HG03108 (cell line): ENCODE data around the gene MFAP5.
"Not testable (repeated sequence)": the region's sequence is repeated elsewhere in the genome, so short reads cannot be mapped to it uniquely, and the experiment has no call there.

Source experiments
- ATAC-seq: cut with Tn5 transposase; IDR thresholded peaks from one replicate; pipeline ENCODE4 v1.9.1; 2021; ENCODE audit warnings: moderate library complexity; ENCODE audit not compliant: unreplicated experiment

MFAP5 gene

DNA sequence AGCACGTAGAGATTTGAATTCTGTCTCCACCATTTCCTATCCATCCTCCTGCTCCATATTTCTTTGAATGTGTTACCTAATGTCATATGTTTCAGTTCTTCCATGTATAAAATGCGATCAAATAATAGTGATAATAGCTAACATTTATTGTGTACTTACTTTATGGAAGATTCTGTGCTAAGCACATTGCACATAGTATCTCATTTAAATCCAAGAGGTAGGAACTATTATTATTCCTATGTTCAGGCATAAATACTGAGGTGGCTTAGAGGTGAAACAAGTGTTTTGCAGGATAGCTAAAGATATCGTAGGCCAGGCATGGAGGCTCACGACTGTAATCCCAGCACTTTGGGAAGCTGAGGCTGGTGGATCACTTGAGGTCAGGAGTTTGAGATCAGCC is 32.5 kb downstream of the MFAP5 start:
- ATAC-seq: no peak

DNA sequence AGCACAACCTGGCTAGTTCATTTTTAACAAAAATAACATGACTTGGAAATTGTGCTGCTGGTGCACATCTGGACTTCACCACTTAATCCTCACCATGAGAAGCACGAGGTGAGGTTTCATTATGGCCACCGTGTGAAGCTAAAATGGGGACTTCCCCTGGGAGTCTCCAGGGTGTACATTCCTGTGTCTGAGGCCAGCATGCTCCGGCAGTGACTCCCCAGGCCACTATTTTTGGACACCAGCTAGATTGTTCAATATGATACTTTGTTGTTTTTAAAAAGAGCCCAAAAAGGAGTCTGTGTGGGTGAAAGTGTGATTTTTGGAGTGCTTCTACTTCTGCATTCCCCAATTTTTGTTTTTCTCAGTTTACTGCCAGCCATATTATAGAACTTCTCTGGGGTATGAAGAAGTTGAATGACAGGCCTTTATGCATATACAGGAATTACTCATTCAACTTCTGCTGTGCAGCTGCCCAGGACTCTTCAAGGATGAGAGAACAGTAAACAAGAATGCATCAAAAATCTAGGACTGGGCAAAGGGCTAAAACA is 33.1 kb downstream of the MFAP5 start:
- peak; percentile 93 for ATAC-seq

- ATAC-seq: no peak
These were observed 33.9 kb downstream of the MFAP5 start for GRCh38 chr12:8628731-8629130.

GRCh38 chr12:8624750-8625149 is 37.9 kb downstream of the MFAP5 start:
- not testable (repeated sequence) for ATAC-seq

- ATAC-seq: no peak
These were observed 40.0 kb downstream of the MFAP5 start for GRCh38 chr12:8622646-8623045.

- ATAC-seq: no peak
These were observed 47.4 kb downstream of the MFAP5 start for GRCh38 chr12:8615206-8615605.

- ATAC-seq: not testable (repeated sequence)
These were observed 48.7 kb downstream of the MFAP5 start for GRCh38 chr12:8613881-8614280.

DNA sequence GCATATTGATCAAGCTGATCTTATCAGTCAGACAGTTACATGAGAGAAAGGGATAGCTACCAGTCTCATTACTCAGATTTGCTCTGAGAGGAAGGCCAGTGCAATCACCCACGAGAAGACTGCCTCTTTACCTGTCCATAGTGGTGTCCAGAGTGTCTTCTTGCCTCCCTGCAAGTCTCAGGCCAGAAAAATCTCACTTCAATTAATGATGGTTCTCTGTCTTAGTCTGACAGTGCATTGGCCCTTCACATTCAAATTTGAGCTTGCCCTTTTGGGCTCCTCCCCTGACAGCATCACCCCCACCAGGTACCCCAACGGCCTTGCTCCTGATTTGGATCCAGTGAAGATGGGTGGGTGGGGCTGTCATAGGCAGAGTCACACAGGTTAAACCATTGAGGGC is 50.0 kb downstream of the MFAP5 start, which contains the start of gene AICDA:
Gene AICDA, minus strand, starts transcription at position 231 of the 400 bp plus-strand sequence. Its CDS starts 92 bp downstream, at position 139.
- ATAC-seq: peak; percentile 33

DNA sequence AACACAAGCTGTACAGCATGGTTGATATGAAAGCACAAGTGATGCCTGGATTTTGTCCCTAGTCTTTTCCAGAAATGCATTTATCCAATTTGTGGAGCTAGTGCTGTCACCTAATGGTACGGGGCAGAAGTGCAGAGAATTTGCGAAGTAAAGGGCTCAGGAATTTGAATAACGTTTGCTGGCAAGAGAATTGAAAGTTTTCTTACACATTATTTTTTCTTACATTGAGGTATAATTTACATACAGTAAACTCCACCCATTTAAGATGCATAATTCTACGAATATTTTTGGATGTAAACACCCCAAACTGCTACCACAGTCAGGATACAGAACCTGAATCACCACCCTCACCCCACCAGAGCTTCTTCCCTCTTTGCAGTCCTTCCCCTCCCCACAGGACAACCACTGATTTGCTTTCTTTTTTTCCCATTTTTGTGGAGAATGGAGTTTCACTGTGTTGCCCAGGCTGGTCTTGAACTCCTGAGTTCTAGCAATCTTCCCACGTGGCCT is 53.5 kb downstream of the MFAP5 start:
- no peak for ATAC-seq

GRCh38 chr12:8606890-8607289 is 55.7 kb downstream of the MFAP5 start:
- no peak for ATAC-seq

- no peak for ATAC-seq
These were observed 57.6 kb downstream of the MFAP5 start for GRCh38 chr12:8605057-8605456.

DNA sequence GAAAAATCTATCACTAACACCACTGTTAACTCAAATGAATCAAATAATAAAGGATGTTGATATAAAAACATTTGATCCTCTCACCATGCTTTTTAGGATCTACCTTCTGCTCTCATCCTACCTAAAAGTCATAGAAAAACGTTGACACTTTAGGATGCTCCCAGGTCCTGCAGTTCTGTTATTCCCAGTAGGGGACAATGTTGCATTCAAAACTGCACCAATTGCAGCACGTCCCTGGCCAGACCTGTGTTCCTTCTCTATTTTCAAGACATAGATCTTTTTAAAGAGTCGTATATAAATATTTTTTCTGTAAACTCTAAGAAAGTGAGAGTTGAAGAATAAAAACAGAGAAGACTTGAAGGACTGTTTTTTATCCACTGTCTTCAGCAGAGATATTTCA is 58.8 kb downstream of the MFAP5 start:
- ATAC-seq: no peak

DNA sequence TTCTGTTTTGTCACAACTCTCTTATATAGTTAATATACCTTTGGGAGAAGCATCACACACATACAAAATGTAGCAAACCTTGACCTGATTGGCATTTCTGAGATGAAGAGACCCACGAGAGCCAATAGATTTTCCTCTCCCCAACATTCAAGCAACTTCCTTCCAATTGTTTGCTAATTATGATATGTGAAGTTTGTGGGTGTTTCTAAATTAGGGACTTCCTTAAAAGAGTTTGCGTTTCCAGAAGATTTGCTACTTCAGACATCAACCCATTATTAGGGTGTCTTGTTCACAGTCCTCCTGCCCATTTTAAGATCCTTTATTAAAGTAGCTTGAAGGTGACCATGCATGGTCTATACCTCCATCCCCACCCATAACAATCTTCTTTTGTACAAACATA is 59.3 kb downstream of the MFAP5 start:
- ATAC-seq: no peak

DNA sequence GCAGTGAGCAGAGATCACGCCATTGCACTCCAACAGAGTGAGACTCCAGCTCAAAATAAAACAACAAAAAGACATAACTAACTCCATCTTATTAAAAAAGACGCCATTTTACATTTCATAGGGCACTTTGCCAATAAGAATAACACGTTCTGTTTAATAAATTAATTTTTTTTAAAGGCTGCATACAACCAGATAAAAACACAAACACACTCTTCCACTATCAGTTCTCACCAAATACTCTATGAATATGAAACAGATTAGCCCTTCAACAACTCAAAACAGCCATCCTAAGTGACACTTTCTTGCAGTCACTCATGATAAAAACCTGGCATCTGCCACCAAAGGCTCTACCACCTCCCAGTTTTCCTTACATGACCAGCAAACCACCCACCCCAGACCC is 66.1 kb downstream of the MFAP5 start:
- no peak for ATAC-seq
